NOMO-1 (cell line): ENCODE data around the gene TGIF1.
A peak's percentile ranks its signal among the peaks of the same experiment; 100 is the strongest.
"Not testable (repeated sequence)": the region's sequence is repeated elsewhere in the genome, so short reads cannot be mapped to it uniquely, and the experiment has no call there.

Source experiments
- DNase-seq, 2 experiments: peaks; one replicate each; lab custom pipeline; 2025; ENCODE audit not compliant: unreplicated experiment in 2 of 2; lab: John Stamatoyannopoulos, UW

The TGIF1 gene

DNA sequence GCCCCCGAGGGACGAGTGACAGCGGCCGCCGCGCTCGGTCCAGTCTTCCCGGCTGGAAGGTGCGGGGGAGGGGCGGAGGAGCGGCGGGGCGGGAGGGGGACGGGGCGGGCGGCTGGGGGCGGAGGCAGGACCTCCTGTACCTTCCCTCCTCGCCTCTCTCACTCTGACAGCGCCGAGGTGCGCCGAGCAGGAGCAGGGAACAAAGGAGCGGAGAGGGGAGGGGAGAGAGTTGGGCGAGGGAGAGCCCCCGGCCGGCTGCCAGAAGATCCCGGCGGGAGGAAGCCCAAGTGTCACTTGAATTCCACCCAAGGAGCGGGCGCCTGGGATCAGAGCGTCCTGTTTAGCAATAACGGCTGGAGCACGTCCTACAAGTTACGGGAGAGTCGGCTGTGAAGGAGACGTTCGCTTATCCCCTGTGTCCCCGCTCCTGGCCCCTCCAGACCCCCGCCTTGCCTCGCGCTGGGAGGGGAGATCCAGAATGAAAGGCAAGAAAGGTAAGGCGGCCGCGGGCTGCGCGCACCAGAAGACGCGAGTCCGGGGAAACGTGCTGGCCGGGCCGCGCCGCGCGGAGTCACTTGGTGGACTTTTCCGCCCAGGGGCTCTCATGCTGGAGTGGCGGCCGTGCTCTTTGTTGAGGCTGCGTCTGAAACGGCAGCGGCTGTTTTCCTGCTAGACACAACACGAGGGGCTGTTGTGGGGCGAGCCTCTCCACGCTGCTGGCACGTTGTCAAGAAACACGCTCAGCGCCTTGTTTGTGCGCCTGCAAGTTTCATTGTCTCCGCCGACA is at the start of gene TGIF1:
Gene TGIF1, plus strand, starts transcription at position 161 of the 787 bp plus-strand sequence. Its CDS starts 318 bp downstream, at position 479.
- DNase-seq, result peak in 1 of 2 experiments; percentile 53

DNA sequence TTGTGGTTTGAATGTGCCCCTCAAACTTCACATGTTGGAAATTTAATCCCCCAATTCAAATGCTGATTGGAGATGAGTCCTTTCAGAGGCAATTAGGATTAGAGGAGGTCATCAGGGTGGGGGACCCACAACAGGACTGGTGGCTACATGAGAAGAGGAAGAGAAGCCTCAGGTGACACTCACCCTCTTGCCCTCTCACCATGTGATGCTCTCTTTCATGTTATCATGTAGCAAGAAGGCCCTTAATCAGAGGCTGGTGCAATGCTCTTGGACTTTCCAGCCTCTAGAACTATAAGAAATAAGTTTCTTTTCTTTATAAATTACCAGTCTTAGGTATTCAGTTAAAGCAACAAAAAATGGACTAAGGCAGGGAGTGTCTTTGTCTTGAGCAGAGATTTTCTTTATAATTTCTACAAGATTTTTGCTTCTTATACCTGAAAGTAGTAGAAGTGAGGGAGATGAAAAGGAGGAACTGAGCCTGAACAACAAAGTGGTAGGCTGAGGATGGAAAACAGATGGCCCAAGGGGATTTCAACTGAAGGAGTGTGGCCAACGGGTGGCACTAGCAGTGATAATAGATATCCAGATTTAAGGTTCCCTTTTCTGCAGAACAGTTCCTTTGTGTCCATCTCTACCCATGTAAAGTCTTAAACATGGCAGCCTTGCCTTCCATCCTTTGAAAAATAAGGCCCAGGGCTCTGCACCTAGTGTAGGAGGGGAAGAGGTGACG is 49.2 kb upstream of the TGIF1 start:
- DNase-seq, result peak in 1 of 2 experiments; percentile 7

DNA sequence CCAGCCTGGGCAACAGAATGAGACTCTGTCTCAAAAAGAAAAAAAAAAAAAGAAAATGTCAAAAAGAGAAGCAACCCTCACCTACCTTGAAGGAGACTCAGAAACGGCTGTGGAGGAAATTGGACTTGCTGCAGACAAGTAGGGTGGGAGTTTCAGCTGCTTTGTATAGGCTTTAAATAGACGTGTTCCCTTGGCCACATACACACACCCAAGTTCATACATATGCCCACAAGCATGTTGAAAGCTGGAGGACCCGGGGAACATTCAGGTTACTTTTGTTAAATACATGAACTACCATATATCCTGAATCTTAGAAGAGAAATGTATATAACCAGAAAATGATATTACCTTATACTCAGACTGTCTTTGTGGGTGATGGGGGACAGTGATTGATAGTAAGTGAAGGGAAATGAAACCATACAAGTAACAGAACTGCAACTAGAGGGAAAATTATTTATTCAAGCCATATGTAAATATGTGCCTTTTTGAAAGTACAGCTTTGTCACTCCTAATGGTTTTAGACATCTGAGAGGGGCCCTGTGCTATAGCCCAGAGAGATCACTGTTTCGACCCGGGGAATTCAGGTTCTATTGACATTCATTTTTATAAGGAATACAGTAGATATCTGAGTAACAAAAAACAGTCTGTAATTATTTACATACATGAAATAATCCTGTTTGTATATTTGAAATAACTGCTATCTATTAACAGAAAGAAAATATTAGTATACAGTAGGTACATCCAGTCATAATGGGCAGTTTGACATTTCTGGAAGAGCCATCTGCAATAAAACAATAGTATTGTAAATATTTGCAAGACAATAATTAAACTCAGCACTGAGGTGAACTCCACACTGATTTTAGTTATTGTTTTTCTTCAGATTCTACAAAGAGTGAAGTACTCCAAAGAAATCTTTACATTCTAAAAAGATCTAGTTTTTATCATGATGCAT is 48.0 kb upstream of the TGIF1 start:
- DNase-seq, result peak in 1 of 2 experiments; percentile 7

DNA sequence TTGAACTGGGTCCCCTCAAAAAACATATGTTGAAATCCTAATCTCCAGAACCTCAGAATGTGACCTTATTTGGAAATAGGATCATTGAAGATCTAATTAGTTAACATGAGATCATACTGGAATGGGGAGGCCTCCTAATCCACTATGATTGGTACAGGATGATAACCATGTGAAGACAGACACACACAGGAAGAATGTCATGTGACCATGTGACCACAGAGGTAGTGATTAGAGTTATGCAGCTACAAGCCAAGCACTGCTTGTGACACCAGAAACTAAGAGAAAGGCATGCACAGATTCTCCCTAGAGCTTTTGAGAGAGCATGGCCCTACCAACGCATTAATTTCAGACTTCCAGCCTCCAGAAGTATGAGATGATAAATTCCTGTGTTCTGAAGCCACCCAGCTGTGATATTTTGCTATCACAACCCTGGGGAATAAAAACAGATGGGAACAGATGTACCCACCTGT is 47.0 kb upstream of the TGIF1 start:
- DNase-seq, result no peak

DNA sequence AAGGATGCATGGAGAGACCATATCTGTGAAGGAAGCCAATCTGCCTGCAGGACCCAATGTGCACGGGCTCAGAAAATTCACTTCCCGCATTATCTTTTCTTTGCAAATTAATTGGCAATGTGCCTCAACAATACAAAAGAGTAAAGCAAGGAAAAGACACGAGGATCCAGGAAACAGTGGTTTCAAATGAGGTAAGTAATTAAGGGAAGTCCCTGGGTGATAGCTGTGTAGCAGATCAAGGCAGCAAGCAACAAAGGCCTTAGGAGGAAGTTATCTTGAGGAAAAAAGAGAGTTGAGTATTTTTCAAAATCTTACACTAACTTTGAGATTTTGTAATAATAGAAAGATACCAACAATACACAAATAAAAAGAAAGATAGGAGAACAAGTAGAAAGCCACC is 44.3 kb upstream of the TGIF1 start:
- peak in 1 of 2 experiments; percentile 44 for DNase-seq

DNA sequence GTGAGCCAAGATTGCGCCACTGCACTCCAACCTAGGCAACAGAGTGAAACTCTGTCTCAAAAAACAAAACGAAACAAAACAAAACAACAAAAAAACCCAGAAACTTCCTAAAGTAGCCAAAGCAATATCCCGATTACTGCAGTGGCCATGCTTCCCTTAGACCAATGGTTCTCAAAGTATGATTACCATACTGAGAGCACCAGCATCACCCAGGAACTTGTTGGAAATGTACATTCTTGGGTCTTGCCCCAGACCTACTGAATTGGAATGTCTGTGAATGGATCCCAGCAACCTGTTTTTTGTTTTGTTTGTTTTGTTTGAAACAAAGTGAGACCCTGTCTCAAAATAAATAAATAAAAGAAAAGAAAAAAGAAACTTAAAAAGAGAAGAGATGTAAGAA is 41.9 kb upstream of the TGIF1 start:
- no peak for DNase-seq

DNA sequence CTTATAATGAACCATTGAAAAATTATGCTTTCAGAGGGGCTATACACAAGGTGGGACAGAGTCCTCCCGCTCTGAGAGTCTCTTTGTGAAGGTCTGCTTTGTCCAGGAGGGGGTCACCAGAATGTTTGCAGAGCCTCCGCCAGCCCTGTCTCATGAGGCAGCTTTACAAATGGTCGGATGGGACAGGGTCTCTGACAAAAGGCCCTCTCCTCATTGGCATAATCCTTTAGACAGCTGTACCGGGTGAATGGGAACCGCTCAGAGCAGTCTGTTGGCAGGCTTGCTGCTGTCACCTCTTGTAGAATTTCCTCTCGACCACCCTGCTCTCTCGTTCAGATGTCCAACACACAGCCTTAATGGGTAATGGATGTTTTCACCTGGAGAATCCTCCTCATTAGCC is 40.2 kb upstream of the TGIF1 start:
- no peak for DNase-seq

DNA sequence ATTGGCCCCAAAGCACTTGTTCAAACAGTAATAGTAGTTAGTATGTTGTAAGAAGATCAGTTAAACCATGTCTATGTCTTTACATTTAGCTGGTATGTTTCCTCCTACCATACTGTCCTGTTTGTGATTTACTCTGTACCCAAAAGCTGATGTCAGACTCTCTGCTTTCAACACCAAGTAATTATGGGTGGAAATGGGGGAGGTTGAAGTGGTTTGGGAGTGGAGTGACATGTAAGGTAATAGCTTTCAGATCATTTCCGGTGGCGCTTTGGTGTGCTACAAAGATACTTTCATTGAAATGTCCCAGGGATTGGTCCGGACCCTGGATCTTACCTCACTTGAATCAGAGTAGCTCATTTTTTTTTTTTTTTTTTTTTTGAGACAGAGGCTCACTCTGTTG is 39.7 kb upstream of the TGIF1 start:
- DNase-seq, result no peak

DNA sequence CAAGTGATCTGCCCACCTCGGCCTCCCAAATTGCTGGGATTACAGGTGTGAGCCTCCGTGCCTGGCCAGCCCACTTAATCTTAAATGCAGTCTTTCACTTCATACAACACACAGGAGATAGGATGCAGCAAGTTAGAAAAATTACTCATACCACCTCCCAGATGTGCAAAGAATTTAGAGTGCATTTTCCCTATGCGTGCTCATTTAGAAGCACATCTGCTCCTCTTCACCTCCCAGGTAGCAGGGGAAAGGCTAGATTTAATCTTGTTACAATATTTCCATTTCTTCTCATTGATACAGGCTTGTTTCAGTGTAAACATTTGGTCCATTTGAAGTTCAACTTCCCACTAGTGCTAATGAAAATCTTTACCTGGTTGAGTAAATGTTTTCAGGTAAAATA is 39.1 kb upstream of the TGIF1 start:
- not testable (repeated sequence) for DNase-seq

DNA sequence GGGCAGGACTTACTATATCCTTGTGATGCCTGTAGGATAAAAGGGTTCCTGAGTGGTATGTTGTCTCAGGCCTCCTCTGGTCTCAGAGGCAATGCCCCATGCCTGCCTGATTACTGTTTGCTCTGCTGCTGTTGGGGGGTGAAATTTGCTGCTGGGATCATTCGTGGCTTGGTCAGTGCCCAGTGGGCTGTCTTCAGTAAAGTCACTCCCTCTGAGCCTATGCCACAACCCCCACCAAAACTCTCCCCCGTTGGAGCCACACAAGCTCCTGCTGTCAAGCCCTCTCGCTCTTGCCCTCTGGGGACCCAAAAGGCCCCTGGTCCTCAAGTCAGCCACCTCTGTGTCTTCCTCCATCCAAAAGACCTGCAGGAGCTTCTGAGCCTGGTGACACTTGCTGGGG is 38.6 kb upstream of the TGIF1 start:
- no peak for DNase-seq

DNA sequence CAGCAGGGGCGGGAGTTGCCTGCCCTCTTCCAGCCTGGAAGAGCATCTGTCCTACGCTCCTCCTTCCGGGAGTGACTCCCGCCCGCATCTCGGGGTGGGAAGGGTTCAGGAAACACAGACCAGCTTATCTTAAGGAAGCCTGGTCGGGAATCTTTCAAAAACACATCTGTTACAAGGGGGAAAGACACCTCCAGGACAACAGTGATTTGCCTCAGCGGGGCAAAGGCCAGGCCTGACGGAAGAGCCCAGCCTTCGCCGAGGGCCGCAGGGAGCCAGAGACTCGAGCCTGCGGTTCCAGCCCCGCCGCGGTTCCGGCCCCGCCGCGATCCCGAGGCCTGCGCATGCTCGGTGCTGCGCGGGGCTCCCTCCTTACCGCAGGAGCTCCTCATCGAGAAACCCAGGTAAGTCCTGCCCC is 38.1 kb upstream of the TGIF1 start:
- no peak for DNase-seq

DNA sequence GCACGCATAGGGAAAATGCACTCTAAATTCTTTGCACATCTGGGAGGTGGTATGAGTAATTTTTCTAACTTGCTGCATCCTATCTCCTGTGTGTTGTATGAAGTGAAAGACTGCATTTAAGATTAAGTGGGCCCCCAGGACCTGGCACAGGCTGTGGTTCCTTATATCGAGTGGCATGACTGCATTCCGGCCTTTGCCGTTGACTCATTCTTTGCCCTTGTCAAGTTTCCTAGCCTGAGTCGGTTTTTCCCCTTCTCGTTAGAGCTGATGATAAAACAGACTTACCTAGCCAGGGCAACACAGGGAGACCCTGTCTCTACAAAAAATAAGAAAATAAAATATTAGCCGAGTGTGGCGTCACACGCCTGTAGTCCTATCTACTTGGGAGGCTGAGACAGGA is 37.4 kb upstream of the TGIF1 start:
- DNase-seq, result not testable (repeated sequence)

DNA sequence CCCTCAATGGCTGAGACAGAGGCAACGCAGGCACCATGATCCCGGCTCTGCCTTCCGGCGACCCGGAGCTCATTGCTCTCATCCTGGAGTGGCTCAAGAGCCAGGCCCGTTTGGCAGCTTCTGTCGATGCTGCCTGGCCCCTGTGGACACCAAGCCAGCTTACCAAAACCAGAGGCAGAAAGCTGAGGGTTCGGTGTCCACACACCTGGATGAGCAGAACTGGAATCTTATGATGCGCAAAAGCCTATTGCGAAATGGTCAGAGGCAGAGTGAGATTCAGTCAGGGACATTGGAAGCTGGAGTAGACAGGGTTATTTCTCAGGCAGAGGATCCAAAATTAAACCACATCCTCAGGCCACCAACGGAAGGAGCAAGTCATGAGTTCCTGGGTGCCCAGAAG is 34.9 kb upstream of the TGIF1 start:
- no peak for DNase-seq

DNA sequence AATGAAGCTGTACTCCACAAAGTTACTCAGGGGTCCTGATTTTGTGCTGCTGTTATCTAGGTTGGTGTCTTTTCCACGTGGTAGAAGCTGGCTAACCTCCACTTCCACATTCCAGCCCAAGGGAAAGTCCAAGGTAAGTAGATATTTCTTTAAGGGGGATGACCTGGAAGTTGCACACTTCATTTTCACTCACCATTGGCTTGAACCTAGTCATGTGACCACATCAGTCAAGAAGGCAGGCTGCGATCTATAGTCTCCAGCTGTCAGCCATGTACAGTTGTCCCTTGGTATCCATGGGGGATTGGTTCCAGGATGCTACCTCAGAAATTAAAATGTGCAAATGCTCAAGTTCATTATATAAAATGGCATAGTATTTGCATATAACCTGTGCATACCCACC is 31.9 kb upstream of the TGIF1 start:
- DNase-seq, result no peak

DNA sequence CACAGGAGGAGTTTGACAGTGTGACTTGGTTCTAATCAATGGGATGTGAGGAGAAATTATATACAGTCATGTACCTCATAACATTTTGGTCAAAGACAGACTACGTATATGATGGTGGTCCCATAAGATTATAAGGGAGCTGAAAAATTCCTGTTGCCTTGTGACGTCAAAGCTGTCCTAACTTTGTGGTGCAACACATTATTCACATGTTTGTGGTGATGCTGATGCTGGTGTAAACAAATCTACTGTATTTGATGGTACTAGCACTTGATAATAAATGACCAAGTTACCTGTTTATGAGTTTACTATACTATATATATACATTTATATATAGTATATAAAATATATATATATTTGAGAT is 29.1 kb upstream of the TGIF1 start:
- no peak for DNase-seq

DNA sequence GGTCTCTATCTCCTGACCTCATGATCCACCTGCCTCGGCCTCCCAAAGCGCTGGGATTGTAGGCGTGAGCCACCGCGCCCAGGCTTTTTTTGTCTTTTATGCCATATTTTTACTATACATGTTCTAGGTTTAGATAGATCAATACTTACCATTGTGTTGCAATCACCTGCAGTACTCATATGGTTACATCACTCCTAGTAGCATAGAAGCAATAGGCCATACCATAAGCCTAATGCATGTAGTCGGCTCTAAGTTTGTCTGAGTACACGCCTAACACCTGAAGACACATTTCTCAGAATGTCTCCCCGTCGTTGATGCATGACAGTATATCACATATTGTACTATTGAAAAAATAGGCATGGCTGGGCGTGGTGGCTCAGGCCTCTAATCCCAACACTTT is 27.1 kb upstream of the TGIF1 start:
- DNase-seq, result no peak

DNA sequence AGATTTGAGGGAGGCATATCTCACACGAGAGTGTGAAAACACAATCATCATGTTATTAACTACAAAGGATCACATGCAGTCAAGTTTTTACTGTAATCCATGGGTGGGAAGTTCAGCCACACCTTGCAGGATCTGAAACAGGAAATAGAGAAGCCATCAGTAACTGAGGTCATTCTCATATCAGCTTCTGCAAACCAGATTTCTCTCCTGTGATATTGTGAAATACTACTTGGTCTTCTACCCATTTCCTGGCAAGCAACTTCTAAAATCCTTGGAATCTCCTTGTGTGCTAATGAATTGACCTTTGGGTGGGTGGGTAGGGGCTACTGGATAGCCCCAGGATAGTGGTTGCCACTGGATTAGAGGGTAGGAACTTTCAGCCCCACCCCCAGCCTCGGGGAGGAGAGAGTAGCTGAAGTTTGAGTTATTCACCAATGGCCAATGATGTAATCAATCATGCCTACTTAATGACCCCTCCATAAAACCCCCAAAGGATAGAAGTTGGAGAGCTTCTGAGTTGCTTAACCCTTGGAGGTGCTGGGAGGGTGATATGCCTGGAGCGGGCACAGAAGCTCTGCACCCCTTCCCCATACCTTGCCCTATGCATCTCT is 25.6 kb upstream of the TGIF1 start:
- DNase-seq, result peak; percentile 38 to 75

DNA sequence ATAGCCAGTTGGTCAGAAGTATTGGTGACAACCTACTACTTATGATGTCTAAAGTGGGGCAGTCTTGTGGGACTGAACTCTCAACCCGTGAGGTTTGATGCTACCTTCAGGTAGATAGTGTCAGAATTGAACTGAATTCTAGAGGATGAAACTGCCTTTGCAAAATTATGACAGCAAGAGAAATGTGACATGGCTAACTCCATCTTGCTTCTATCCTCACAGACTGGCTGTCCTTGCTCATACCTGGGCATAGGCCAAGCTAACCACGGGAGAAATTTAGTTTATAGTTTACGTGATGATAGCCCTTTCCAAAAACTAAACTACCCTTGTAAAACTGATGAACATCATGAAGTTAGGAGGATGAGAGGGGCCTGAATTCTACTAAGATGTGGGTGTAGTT is 24.9 kb upstream of the TGIF1 start:
- no peak for DNase-seq

DNA sequence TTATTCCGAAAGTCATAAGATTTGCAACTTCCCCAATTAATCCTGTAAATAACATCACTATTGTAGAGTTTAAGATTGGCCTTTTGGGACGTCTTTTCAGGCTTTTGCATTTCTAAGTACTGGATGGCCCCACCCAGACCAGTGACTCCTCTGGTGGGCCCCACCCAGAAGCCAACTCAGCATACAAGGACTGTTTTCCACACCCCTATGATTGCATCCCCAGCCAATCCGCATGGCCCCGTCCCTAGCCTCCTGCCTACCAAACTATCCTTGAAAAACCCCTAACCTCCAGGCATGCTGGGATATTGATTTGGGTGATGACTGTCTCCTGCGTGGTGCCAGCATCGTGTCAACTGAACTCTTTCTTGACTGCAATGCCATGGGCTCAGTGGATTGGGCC is 24.5 kb upstream of the TGIF1 start:
- DNase-seq, result no peak

DNA sequence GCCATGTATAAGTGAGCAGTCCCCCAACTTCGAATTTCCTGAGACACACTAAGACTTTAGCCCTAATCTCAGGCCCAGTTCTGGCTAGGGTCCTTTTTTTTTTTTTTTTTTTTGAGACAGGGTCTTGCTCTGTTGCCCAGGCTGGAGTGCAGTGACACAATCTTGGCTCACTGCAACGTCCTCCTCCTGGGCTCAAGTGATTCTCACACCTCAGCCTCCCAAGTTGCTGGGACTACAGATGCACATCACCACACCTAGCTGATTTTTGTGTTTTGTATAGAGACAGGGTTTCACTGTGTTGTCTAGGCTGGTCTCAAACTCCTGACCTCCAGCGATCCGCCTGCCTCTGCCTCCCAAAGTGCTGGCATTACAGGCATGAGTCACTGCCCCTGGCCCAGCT is 23.9 kb upstream of the TGIF1 start:
- no peak for DNase-seq

DNA sequence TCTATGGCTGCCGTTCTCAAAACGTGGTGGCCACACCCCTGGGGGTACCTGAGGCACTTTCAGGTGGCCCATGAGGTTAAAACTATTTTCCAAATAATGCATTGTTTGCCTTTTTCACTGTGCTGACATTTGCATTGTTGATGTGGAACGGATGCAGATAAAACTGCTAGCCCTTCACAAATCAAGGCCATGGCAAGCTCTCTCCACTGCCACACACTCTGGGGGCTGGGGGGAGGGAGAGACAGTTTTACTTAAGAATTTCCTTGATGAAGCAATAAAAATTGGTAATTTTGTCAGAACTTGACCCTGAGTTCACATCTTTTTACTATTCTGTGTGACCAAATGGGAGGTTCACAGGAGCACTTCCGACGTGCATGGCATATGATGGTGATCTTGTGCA is 22.0 kb upstream of the TGIF1 start:
- no peak for DNase-seq
